Body of pancreas (tissue), 4 donors: ENCODE measurements around the gene RSRC1.

ENCODE experiments used
- POLR2A ChIP-seq, 3 donors: fragments of 450-650 bp; IDR thresholded peaks; one replicate each; pipeline ENCODE4 v1.6.1; 2016; ENCODE audit warnings: antibody characterized with exemption in 3 of 3, mild to moderate bottlenecking in 2 of 3
- TF ChIP-seq, protein P1 (sequence below), 7 experiments: fragments of 450-650 bp in 4 of 7; fragments of 200-600 bp in 3 of 7; sonication (generic) in 3 of 7; IDR thresholded peaks; one replicate each; pipeline ENCODE4 v1.5.1; 2016 to 2019; ENCODE audit warnings: antibody characterized with exemption in 7 of 7

DNA sequence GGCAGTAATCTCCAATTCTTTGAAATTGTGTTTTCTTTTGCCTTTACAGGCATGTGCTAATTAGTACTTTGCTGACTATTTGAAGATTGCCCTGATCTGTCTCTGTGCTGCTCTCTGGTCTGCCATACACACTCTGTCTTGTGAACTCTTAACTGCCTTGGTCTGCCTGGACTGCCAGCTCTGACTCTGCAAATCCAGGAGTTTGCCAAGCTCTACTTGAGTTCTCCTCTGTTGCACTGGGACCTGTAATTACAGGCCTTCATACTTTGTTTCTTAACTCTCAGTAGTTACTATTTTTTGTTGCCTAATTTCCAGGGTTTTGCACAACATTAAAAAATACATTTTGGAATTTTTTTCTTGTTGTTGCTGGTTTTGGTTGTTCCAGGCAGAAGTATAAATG lies 155.0 kb downstream of the RSRC1 start:
- no peak for TF ChIP-seq POLR2A (IDR thresholded peaks at IDR 0.05)
- TF ChIP-seq, protein P1, sequence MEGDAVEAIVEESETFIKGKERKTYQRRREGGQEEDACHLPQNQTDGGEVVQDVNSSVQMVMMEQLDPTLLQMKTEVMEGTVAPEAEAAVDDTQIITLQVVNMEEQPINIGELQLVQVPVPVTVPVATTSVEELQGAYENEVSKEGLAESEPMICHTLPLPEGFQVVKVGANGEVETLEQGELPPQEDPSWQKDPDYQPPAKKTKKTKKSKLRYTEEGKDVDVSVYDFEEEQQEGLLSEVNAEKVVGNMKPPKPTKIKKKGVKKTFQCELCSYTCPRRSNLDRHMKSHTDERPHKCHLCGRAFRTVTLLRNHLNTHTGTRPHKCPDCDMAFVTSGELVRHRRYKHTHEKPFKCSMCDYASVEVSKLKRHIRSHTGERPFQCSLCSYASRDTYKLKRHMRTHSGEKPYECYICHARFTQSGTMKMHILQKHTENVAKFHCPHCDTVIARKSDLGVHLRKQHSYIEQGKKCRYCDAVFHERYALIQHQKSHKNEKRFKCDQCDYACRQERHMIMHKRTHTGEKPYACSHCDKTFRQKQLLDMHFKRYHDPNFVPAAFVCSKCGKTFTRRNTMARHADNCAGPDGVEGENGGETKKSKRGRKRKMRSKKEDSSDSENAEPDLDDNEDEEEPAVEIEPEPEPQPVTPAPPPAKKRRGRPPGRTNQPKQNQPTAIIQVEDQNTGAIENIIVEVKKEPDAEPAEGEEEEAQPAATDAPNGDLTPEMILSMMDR (IDR thresholded peaks at IDR 0.05): no peak
